Measurements from ENCODE around the gene GOLGA6L7. TPM values are rescaled to one million over a fixed set of nuclear protein-coding genes. Genes with fewer than 3 reads are reported as not detected.
"Not testable (repeated sequence)": the region's sequence is repeated elsewhere in the genome, so short reads cannot be mapped to it uniquely, and the experiment has no call there.

Gene GOLGA6L7, protein sequence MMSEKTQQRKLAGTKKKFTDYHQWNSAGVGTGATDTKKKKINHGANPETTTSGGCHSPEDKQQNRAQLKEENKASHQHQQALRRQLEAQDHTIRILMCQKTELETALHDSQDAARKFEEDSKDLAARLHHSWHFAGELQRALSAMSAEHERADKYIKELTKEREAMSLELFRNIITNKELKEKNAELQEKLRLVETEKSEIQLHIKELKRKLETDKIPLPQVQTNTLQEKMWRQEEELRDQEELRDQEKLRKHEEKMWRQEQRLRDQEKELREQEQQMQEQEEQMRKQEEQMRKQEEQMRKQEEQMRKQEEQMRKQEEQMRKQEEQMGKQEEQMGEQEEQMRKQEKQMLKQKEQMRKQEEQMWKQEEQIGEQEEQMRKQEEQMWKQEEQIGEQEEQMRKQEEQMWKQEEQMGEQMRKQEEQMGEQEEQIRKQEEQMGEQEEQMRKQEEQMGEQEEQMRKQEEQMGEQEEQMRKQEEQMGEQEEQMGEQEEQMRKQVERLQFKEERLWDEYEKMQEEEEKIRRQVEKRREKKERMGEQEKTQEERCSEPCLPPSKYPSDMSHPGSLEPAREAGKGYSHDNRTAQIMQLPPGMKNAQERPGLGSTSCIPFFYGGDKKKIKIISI
- total RNA-seq (2021; fragmentation: NEBNext Ultra II Directional; extraction: Animal tissue kit (Norgen Biotek cat#: 25700)) (not detected in 2 replicates), polyA plus RNA-seq (2011; rRNA removed) (not detected in 2 replicates), polyA minus RNA-seq (2011; rRNA and poly(A)+ RNA removed) (not detected in 2 replicates)
- not detected for polyA plus RNA-seq (2011; cell fraction: cytosol; rRNA removed)
- polyA plus RNA-seq (2011; cell fraction: nucleus; rRNA removed) = not detected
- polyA plus RNA-seq (2012, experiment 1 of 2) = 0.17 to 0.22 TPM in 2 of 4 replicates, not detected in the others
- not detected for polyA plus RNA-seq (2012, experiment 2 of 2)
- polyA plus RNA-seq (2013, experiment 1 of 2) = not detected
- polyA plus RNA-seq (2013, experiment 2 of 2) = not detected
- not detected for polyA minus RNA-seq (2011; cell fraction: cytosol; rRNA and poly(A)+ RNA removed)
- not detected for polyA minus RNA-seq (2011; cell fraction: nucleus; rRNA and poly(A)+ RNA removed)
- long read RNA-seq, experiment 1 = 0 reads
- long read RNA-seq, experiment 2 = 0 reads

DNA sequence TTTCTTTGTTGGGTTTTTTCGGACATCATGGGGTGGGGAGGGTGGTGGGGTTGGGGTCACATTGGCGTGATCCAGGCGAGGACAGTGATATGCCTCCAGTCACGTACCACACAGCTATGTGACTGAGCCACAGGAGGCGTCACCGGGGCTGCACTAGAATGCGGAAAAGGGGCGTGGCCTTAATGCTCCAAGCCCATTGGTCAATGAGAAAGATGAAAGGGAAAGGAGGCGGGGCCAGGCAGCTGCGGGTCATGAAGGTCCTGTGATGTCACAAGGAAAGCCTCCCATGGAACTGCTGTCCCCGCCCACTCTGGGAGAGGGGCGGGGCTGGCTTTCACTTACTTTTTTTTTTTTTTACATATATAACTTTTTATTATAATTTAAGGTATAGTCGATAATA lies at the start of gene GOLGA6L7:
TSS of gene GOLGA6L7 (minus strand) at position 124 of the 400 bp plus-strand sequence. CDS start at position 29, 95 bp downstream.
- 93 to 100% methylated on average over 1 to 11 of the region's 13 CpGs for WGBS, 2 experiments (ENCODE audit: extremely low coverage in 1 of 2, insufficient coverage in 1 of 2, insufficient read length in 1 of 2, insufficient replicate concordance in 2 of 2, low coverage in 1 of 2, low lambda C conversion rate in 2 of 2, missing lambda C conversion rate in 1 of 2)
- H3K4me1 ChIP-seq (replicated peaks in 1 of 4; ENCODE audit: control insufficient read depth in 3 of 4, insufficient read depth in 4 of 4, low read length in 3 of 4); H4K91ac ChIP-seq (replicated peaks; ENCODE audit: insufficient read length, low read length); H3K9ac ChIP-seq (replicated peaks in 1 of 4; ENCODE audit: extremely low read depth in 1 of 4, low read depth in 3 of 4, low read length in 3 of 4); CTCF ChIA-PET (ENCODE audit: partially characterized antibody); H2AK5ac ChIP-seq (ENCODE audit: low read depth, low read length); H2BK12ac ChIP-seq (ENCODE audit: low read depth, low read length); H2AFZ ChIP-seq (ENCODE audit: low read length); H4K20me1 ChIP-seq (replicated peaks in 1 of 2; ENCODE audit: control insufficient read depth in 1 of 2, insufficient read depth in 2 of 2, low read length in 2 of 2); H3K79me1 ChIP-seq (ENCODE audit: low read depth, low read length); H3K27me3 ChIP-seq (replicated peaks in 1 of 4; ENCODE audit: control insufficient read depth in 3 of 4, extremely low read depth in 1 of 4, insufficient read depth in 3 of 4, low read length in 3 of 4); FAIRE-seq; H3K27ac ChIP-seq (ENCODE audit: low read depth, low read length); H3K56ac ChIP-seq (replicated peaks; ENCODE audit: insufficient read length, low read depth, low read length); H2BK15ac ChIP-seq (ENCODE audit: low read length); H2BK5ac ChIP-seq (ENCODE audit: low read depth, low read length); H3K79me2 ChIP-seq (ENCODE audit: control insufficient read depth in 1 of 2, insufficient read depth in 2 of 2, low read length in 2 of 2); H4K5ac ChIP-seq (ENCODE audit: insufficient read length, low read depth, low read length); H3K4ac ChIP-seq (replicated peaks; ENCODE audit: insufficient read length, low read depth, low read length); H3K23me2 ChIP-seq (ENCODE audit: low read depth, low read length); H3K14ac ChIP-seq (ENCODE audit: insufficient read length); H3K4me3 ChIP-seq (ENCODE audit: extremely low read depth in 1 of 4, insufficient read depth in 2 of 4, low read depth in 3 of 4, low read length in 4 of 4); H3K36me3 ChIP-seq (ENCODE audit: control insufficient read depth in 2 of 4, insufficient read depth in 4 of 4, low read length in 3 of 4); H3K18ac ChIP-seq (ENCODE audit: extremely low read depth, low read length); H2BK20ac ChIP-seq (ENCODE audit: low read length); POLR2A ChIA-PET (ENCODE audit: partially characterized antibody); H3K4me2 ChIP-seq (ENCODE audit: insufficient read depth in 1 of 2, low read depth in 2 of 2, low read length in 2 of 2); H3K23ac ChIP-seq (ENCODE audit: insufficient read length); H4K8ac ChIP-seq (ENCODE audit: extremely low read depth, insufficient read depth, low read length); H2BK120ac ChIP-seq (replicated peaks; ENCODE audit: low read depth, low read length): not testable (repeated sequence)
- peaks cover 0 to 11% of the 10 kb centered on the region in 2 experiments; a peak in 1 of 4 replicates for H3K9me3 ChIP-seq (ENCODE audit: insufficient read depth in 2 of 2, low read depth in 1 of 2, low read length in 1 of 2)
- DNase-seq (ENCODE audit: low read depth in 1 of 2, low spot score in 2 of 2) = peak in 1 of 2 experiments; percentile 42
